ENCODE measurements around the gene PIK3R2. TPM values are rescaled to one million over a fixed set of nuclear protein-coding genes. Genes with fewer than 3 reads are reported as not detected.

PIK3R2 gene
- total RNA-seq, 1 experiment from 2014 or later, result 38.1 TPM

DNA sequence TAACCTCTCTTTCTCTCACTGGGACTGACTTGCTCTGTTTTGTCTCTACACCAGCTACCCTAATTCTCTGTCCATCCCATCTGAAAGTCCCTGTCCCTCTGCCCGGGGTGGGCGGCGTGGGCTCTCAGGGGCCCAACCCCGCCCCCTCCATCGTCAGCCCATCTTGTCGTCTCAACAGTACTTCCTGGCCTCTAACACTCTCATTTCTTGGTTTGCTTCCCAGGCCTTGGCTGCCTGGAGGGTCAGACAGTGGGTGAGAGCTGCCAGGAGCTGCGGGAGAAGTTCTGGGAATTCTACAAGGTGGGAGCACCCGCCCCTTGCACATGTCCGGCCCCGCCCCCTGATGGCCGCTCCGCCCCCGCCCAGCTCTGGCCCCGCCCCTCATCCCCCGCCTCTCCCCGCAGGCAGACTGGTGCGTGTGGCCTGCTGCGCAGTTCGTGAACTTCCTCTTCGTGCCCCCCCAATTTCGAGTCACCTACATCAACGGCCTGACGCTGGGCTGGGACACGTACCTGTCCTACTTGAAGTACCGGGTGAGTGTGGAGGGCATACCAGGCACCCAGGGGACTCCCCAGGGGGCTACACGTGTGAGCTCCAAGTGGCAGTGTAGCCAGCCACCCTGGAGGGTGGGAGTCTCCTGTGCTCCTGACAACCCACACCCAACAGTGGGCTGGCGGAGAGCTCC lies 41.7 kb downstream of the PIK3R2 start:
- Histone ChIP-seq H3K4me3 (ENCODE audit: low read depth, low read length, poor library complexity, severe bottlenecking) (peak overlapping the region; percentile 65), H3K27ac (ENCODE audit: low read depth, low read length, poor library complexity, severe bottlenecking) (no peak overlapping the region), H3K36me3 (ENCODE audit: insufficient read depth, low read length, poor library complexity, severe bottlenecking) (peaks cover 14% of the 10 kb centered on the region), H3K27me3 (replicated peaks; ENCODE audit: insufficient read depth, low read depth, low read length, poor library complexity) (no peaks in the 10 kb centered on the region), H3K9me3 (ENCODE audit: low read depth, low read length, poor library complexity, severe bottlenecking) (no peaks in the 10 kb centered on the region), H3K4me1 (ENCODE audit: insufficient read depth, low read length, poor library complexity, severe bottlenecking) (peaks cover 15% of the 10 kb centered on the region)
- POLR2A ChIA-PET (ENCODE audit: low non-redundant PET), result interaction anchor here (0.6 to 0.7 kb wide), 2 partner anchors 55 to 909 kb away, joined by 3 to 7 read pairs; no protein-coding TSS in a partner anchor
- intact Hi-C loops (cut with micrococcal nuclease; ENCODE audit: unreplicated experiment), result no loop called here
- CTCF ChIA-PET, result interaction anchor here (0.6 to 1.5 kb wide), 3 partner anchors 59 to 279 kb away, joined by 4 to 12 read pairs (median 5); no protein-coding TSS in a partner anchor
- DNase-seq (ENCODE audit: low spot score), result peak; percentile 45
- no TSS peak for BruUV-seq (replicated peaks)
- no peak for TF ChIP-seq CTCF (conservative IDR thresholded peaks at IDR 0.05; ENCODE audit: low read depth, low read length)
- TF ChIP-seq EZH2 (IDR thresholded peaks at IDR 0.05; ENCODE audit: borderline replicate concordance, low read depth, low read length, poor library complexity, severe bottlenecking), result no peak

DNA sequence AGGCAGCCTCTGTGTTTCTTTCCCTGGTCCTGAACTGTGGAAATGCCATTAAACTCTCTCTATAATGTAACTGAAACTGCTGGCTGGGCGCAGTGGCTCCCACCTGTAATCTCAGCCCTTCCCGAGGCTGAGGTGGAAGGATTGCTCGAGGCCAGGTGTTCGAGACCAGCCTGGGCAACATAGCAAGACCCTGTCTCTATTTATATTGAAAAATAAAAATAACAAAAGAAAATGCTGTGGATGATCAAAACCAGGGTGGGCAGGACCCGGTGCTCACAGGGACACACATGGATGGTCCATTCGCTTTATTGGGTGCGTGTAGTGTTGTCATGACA lies 43.5 kb downstream of the PIK3R2 start:
- ChIA-PET POLR2A (ENCODE audit: low non-redundant PET) (no interaction called here), CTCF (no interaction called here)
- peaks cover 14% of the 10 kb centered on the region for H3K36me3 ChIP-seq (ENCODE audit: insufficient read depth, low read length, poor library complexity, severe bottlenecking)
- intact Hi-C loops (cut with micrococcal nuclease; ENCODE audit: unreplicated experiment), result no loop called here
- no peak for DNase-seq (ENCODE audit: low spot score)
- no peak overlapping the region for H3K4me3 ChIP-seq (ENCODE audit: low read depth, low read length, poor library complexity, severe bottlenecking)
- H3K27me3 ChIP-seq (replicated peaks; ENCODE audit: insufficient read depth, low read depth, low read length, poor library complexity), result no peaks in the 10 kb centered on the region
- H3K4me1 ChIP-seq (ENCODE audit: insufficient read depth, low read length, poor library complexity, severe bottlenecking), result peaks cover 15% of the 10 kb centered on the region
- no peaks in the 10 kb centered on the region for H3K9me3 ChIP-seq (ENCODE audit: low read depth, low read length, poor library complexity, severe bottlenecking)
- no TSS peak for BruUV-seq (replicated peaks)
- TF ChIP-seq EZH2 (IDR thresholded peaks at IDR 0.05; ENCODE audit: borderline replicate concordance, low read depth, low read length, poor library complexity, severe bottlenecking) (no peak), CTCF (conservative IDR thresholded peaks at IDR 0.05; ENCODE audit: low read depth, low read length) (no peak)
- no peak overlapping the region for H3K27ac ChIP-seq (ENCODE audit: low read depth, low read length, poor library complexity, severe bottlenecking)

DNA sequence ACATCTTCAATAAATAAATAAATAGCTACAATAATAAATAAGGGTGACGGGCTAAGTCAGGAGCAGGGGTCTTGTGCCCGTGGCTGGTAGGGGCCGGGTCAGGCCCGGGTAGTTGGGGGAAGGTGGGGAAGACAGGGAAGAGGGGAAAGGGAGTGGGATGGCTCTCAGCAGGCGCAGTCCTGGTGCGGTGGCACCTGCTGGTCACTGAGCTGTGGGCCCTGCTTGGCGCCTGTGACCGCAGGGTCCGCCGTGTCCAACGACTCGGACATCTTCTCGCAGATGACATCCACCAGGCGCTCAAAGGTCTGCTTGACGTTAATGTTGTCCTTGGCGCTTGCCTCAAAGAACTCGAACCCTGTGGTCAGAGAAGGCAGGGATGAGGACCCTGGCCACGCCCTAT lies 44.3 kb downstream of the PIK3R2 start:
- ChIA-PET POLR2A (ENCODE audit: low non-redundant PET) (no interaction called here), CTCF (no interaction called here)
- Histone ChIP-seq H3K36me3 (ENCODE audit: insufficient read depth, low read length, poor library complexity, severe bottlenecking) (peaks cover 14% of the 10 kb centered on the region), H3K4me3 (ENCODE audit: low read depth, low read length, poor library complexity, severe bottlenecking) (no peak overlapping the region), H3K27ac (ENCODE audit: low read depth, low read length, poor library complexity, severe bottlenecking) (no peak overlapping the region), H3K4me1 (ENCODE audit: insufficient read depth, low read length, poor library complexity, severe bottlenecking) (peaks cover 10% of the 10 kb centered on the region), H3K27me3 (replicated peaks; ENCODE audit: insufficient read depth, low read depth, low read length, poor library complexity) (no peaks in the 10 kb centered on the region), H3K9me3 (ENCODE audit: low read depth, low read length, poor library complexity, severe bottlenecking) (no peaks in the 10 kb centered on the region)
- intact Hi-C loops (cut with micrococcal nuclease; ENCODE audit: unreplicated experiment), result no loop called here
- no TSS peak for BruUV-seq (replicated peaks)
- DNase-seq (ENCODE audit: low spot score), result no peak
- TF ChIP-seq EZH2 (IDR thresholded peaks at IDR 0.05; ENCODE audit: borderline replicate concordance, low read depth, low read length, poor library complexity, severe bottlenecking) (no peak), CTCF (conservative IDR thresholded peaks at IDR 0.05; ENCODE audit: low read depth, low read length) (no peak)

Measured in A673 (cell line).